HepG2 (cell line): ENCODE data around the gene RSAD1. TPM values are rescaled to one million over a fixed set of nuclear protein-coding genes. Genes with fewer than 3 reads are reported as not detected.

Experiments used
- FOXP1 ChIP-seq, 2 experiments: fragments of 450-650 bp in 1 of 2; IDR thresholded peaks; 2 replicates each; pipeline ENCODE4 v1.6.1; 2017 to 2018; ENCODE audit warnings: antibody characterized with exemption in 1 of 2
- GTF2F1 ChIP-seq: fragments of 150-350 bp; IDR thresholded peaks from 2 replicates; pipeline ENCODE4 v1.6.1; 2014; ENCODE audit warnings: low read length
- MYNN ChIP-seq: sonication (generic); formaldehyde crosslinking; IDR thresholded peaks from 2 replicates; pipeline ENCODE4 v1.4.0; 2020; ENCODE audit warnings: mild to moderate bottlenecking, low read depth, missing genetic modification reagents
- PATZ1 ChIP-seq: sonication (generic); formaldehyde crosslinking; IDR thresholded peaks from 2 replicates; pipeline ENCODE4 v1.4.0; 2020; ENCODE audit warnings: missing genetic modification reagents
- RORA ChIP-seq: sonication (generic); formaldehyde crosslinking; IDR thresholded peaks from 2 replicates; pipeline ENCODE4 v1.5.0; 2020; ENCODE audit warnings: mild to moderate bottlenecking, missing genetic modification reagents, moderate library complexity
- ZNF142 ChIP-seq: sonication (generic); formaldehyde crosslinking; IDR thresholded peaks from 2 replicates; pipeline ENCODE4 v1.4.0; 2020; ENCODE audit warnings: missing genetic modification reagents
- ZNF33A ChIP-seq: sonication (generic); formaldehyde crosslinking; IDR thresholded peaks from 2 replicates; pipeline ENCODE4 v1.5.1; 2020; ENCODE audit warnings: missing genetic modification reagents, mild to moderate bottlenecking, moderate library complexity, borderline replicate concordance
- ZNF407 ChIP-seq: sonication (generic); formaldehyde crosslinking; IDR thresholded peaks from one replicate; pipeline ENCODE4 v1.5.1; 2020; ENCODE audit warnings: mild to moderate bottlenecking, missing genetic modification reagents; ENCODE audit errors: not compliant biosample characterization
- ZNF703 ChIP-seq: sonication (generic); formaldehyde crosslinking; IDR thresholded peaks from 2 replicates; pipeline ENCODE4 v1.5.1; 2020; ENCODE audit warnings: missing genetic modification reagents, mild to moderate bottlenecking, moderate library complexity, borderline replicate concordance
- ZSCAN9 ChIP-seq: IDR thresholded peaks from 2 replicates; pipeline ENCODE4 v1.6.1; 2016; ENCODE audit warnings: borderline replicate concordance
- polyA plus RNA-seq, 8 experiments: library from polyadenylated mRNA; depleted of rRNA in 3 of 8; stranded (reverse) in 7 of 8; unstranded in 1 of 8; fragments of >200 nt; fragmentation: Illumina TruSeq in 4 of 8; extraction: Trizol in 4 of 8; gene quantifications; 2 replicates each; pipeline versions ENCODE4 v1.2.1 to v1.2.3, GENCODE V29; 2011 to 2016; ENCODE audit warnings: low read depth in 4 of 8, missing spikeins in 1 of 8, mixed read lengths in 1 of 8; ENCODE audit not compliant: insufficient read depth in 1 of 8
- total RNA-seq, 5 experiments: library from RNA; depleted of rRNA; stranded (reverse); fragments of >200 nt; fragmentation: Illumina TruSeq; extraction: Trizol; gene quantifications; 2 replicates each; pipeline ENCODE4 v1.2.3, GENCODE V29; 2016; ENCODE audit warnings: low read depth in 1 of 5

RSAD1 gene
- total and polyA plus RNA-seq, 2 of the 13 experiments (the other 11 are each of a cell fraction or from before 2014, with no cell fraction given): 22.7 to 27.7 TPM

- TF ChIP-seq ZNF142: no peak
- TF ChIP-seq ZNF703 (CRISPR knock-in tag): no peak
- TF ChIP-seq ZNF33A (CRISPR knock-in tag): no peak
- TF ChIP-seq GTF2F1: no peak
- no peak for TF ChIP-seq ZSCAN9 (CRISPR knock-in tag)
- TF ChIP-seq ZNF407 (CRISPR knock-in tag): peak; percentile 37
- peak; percentile 53; the same call in 1 of the 2 replicates for TF ChIP-seq PATZ1 (CRISPR knock-in tag)
- no peak for TF ChIP-seq FOXP1 (IDR thresholded peaks at IDR 0.05)
- TF ChIP-seq FOXP1 (CRISPR knock-in tag; IDR thresholded peaks at IDR 0.05): no peak
- TF ChIP-seq RORA (CRISPR knock-in tag): no peak
- no peak for TF ChIP-seq MYNN (CRISPR knock-in tag)
Measured at GRCh38 chr17:50534222-50534978, 55.7 kb downstream of the RSAD1 start (continued).
